Skin epidermis (tissue), 12 donors: ENCODE measurements around the gene LST1.
A peak's percentile ranks its signal among the peaks of the same experiment; 100 is the strongest.

Source experiments
- H3K27ac ChIP-seq, 21 experiments: fragments of 200-600 bp; sonication (generic) in 11 of 21; one replicate each; pipeline ENCODE4 v1.5.0; 2020; ENCODE audit warnings: mild to moderate bottlenecking in 3 of 21, inconsistent platforms in 2 of 21, moderate library complexity in 2 of 21
- H3K4me3 ChIP-seq, 7 experiments: fragments of 200-600 bp; sonication (generic) in 2 of 7; one replicate each; pipeline ENCODE4 v1.5.0; 2020; ENCODE audit warnings: inconsistent platforms in 2 of 7, mild to moderate bottlenecking in 2 of 7, moderate library complexity in 1 of 7

Gene LST1

DNA sequence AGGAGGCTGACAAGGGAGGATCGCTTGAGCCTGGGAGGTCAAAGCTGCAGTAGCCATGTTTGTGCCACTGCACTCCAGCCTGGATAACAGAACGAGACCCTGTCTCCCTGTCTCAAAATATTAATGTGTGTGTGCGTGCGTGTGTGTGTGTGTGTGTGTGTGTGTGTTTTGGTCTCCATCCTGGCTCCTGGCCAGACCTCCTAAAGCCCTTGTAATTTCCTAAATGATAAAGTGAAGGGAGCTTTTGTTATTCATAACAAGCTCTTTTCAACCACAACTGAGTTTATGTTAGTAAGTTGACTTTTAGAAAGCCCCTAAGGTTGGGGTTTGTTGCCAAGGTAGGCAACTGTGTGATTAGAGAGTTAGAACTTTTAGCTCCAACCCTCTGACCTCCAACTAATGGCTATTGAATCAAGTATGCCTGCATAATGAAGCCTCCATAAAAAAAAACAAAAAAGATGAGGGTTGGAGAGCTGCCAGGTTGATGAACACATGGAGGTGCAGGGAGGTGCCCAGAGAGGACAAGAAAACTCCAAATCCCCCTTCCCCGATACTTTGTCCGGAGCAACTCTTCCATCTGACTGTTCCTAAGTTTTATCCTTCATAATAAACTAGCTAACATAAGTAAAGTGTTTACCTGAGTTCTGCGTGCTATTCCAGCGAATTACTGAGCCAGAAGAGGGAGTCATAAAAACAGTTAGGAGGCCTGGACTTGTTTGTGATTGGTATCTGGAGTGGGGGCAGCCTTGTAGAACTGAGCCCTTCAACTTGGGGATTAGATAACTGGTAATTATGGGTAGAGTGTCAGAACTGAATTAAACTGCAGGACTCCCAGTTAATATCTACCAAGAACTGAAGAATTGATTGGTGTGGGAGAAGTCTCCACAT is 23.7 kb downstream of the LST1 start:
- H3K27ac ChIP-seq: no peak overlapping the region
- no peak overlapping the region for H3K4me3 ChIP-seq

GRCh38 chr6:31610968-31611367 is 24.9 kb downstream of the LST1 start:
- Histone ChIP-seq H3K27ac (no peak overlapping the region), H3K4me3 (no peak overlapping the region)

- Histone ChIP-seq H3K4me3 (no peak overlapping the region), H3K27ac (peak overlapping the region in 6 of 21 experiments; percentile 13 to 80 (median 57))
These were observed 28.1 kb downstream of the LST1 start for GRCh38 chr6:31614075-31614619.

GRCh38 chr6:31614684-31615578 is 28.9 kb downstream of the LST1 start, which contains the start of gene AIF1:
TSS of gene AIF1 (plus strand) at chr6:31615234. CDS start at chr6:31615330, 96 bp downstream.
- Histone ChIP-seq H3K27ac (peak within 1 kb of the TSS in 16 of 21 experiments; percentile 3 to 81 (median 58)), H3K4me3 (peak within 1 kb of the TSS in 5 of 7 experiments; percentile 3 to 35 (median 9))

DNA sequence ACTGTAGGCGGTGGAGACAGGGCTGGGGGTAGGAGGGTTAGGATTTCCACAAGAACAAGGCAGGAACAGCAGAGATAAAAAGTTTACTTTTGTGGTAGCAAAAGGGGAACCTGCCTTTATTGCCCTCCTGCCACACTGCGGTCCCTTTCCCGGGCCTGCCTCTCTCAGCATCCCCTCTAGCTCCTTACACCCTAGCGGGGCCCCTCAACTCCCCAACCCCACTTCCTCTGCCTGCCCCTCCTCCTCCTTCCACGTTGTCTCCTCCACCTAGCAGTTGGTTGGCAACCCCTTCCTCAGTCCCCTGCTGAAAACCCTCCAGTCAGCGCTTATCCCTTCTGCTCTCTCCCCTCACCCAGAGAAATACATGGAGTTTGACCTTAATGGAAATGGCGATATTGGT is 29.7 kb downstream of the LST1 start:
- Histone ChIP-seq H3K27ac (peak overlapping the region in 15 of 21 experiments; percentile 14 to 81 (median 58)), H3K4me3 (peak overlapping the region in 5 of 7 experiments; percentile 3 to 35 (median 9))

GRCh38 chr6:31617010-31617409 is 30.9 kb downstream of the LST1 start:
- H3K27ac ChIP-seq: no peak overlapping the region
- no peak overlapping the region for H3K4me3 ChIP-seq

- Histone ChIP-seq H3K4me3 (peak overlapping the region; percentile 76 to 96 (median 82)), H3K27ac (peak overlapping the region; percentile 68 to 99 (median 97))
These were observed 33.9 kb downstream of the LST1 start for GRCh38 chr6:31619805-31620585.

- H3K27ac ChIP-seq: peak within 1 kb of the TSS; percentile 85 to 99 (median 97)
- peak within 1 kb of the TSS; percentile 76 to 96 (median 82) for H3K4me3 ChIP-seq
These were observed 34.7 kb downstream of the LST1 start, which contains the start of gene PRRC2A for GRCh38 chr6:31620586-31621319. TSS of gene PRRC2A (plus strand) at chr6:31620715. CDS start at chr6:31622790, 2,075 bp downstream.

- H3K4me3 ChIP-seq: peak overlapping the region; percentile 76 to 96 (median 82)
- peak overlapping the region; percentile 85 to 99 (median 97) for H3K27ac ChIP-seq
These were observed 35.4 kb downstream of the LST1 start for GRCh38 chr6:31621320-31621939.

GRCh38 chr6:31621991-31622390 is 35.9 kb downstream of the LST1 start:
- Histone ChIP-seq H3K4me3 (peak overlapping the region in 5 of 7 experiments; percentile 76 to 90 (median 82)), H3K27ac (peak overlapping the region in 16 of 21 experiments; percentile 20 to 99 (median 98))

- Histone ChIP-seq H3K27ac (peak overlapping the region in 8 of 21 experiments; percentile 96 to 99 (median 97)), H3K4me3 (peak overlapping the region in 1 of 7 experiments; percentile 81)
These were observed 36.6 kb downstream of the LST1 start for GRCh38 chr6:31622684-31623091.

GRCh38 chr6:31624070-31624469 is 38.0 kb downstream of the LST1 start:
- no peak overlapping the region for H3K4me3 ChIP-seq
- H3K27ac ChIP-seq: no peak overlapping the region

GRCh38 chr6:31626952-31627351 is 40.9 kb downstream of the LST1 start:
- no peak overlapping the region for H3K4me3 ChIP-seq
- H3K27ac ChIP-seq: no peak overlapping the region

- H3K27ac ChIP-seq: no peak overlapping the region
- no peak overlapping the region for H3K4me3 ChIP-seq
These were observed 41.7 kb downstream of the LST1 start for GRCh38 chr6:31627690-31628287.

DNA sequence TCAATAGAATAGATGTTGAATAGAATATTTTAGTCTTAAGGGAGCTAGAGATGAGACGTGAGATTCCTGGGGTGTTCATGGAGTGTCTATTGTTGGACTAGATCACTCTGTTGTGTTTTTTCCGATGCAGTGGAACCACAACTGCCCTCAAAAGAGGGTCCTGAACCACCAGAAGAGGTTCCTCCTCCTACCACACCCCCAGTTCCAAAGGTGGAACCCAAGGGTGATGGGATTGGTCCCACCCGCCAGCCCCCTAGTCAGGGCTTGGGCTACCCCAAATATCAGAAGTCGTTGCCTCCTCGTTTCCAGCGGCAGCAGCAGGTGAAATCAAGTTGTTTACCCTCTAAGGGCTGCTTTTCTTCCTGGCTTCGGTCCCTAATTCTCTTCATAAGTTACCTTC is 42.9 kb downstream of the LST1 start:
- H3K27ac ChIP-seq: no peak overlapping the region
- H3K4me3 ChIP-seq: no peak overlapping the region

DNA sequence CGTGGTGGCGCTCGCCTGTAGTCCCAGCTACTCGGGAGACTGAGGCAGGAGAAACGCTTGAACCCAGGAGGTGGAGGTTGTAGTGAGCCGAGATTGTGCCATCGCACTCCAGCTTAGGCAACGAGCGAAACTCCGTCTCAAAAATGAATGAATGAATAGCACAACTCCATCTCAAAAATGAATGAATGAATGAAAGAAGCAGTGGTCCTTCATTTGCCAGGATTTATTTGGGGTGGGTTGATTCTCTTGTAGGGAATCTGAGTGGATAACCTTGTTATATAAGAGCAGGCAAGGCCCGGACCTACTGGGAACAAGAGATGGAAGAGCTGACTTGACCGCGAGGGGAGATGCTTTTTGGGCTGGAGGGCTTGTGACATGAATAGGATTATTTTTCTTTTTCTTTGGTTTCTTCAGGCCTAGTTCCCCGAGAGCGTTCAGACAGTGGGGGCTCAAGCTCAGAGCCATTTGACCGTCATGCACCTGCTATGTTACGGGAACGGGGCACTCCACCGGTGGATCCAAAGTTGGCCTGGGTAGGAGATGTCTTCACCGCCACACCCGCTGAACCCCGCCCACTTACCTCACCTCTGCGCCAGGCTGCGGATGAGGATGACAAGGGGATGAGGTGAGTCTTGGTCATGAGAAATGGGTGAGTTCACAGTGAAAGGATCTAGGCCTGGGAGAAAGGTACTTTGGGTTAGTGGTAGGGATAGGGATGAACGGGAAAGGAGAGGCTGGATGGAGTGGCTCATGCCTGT is 44.3 kb downstream of the LST1 start:
- Histone ChIP-seq H3K27ac (no peak overlapping the region), H3K4me3 (no peak overlapping the region)

- Histone ChIP-seq H3K27ac (no peak overlapping the region), H3K4me3 (no peak overlapping the region)
These were observed 45.1 kb downstream of the LST1 start for GRCh38 chr6:31631209-31631608.
